AG09319 (cell line): ENCODE data around the gene LSS.
"Not testable (repeated sequence)": the region's sequence is repeated elsewhere in the genome, so short reads cannot be mapped to it uniquely, and the experiment has no call there.

Experiments
- DNase-seq: peaks from one replicate; pipeline ENCODE4 v3.0.0-alpha.2; 2010; ENCODE audit warnings: low read depth; ENCODE audit errors: extremely low read depth
- CTCF ChIP-seq: IDR thresholded peaks from 2 replicates; pipeline ENCODE4 v1.5.1; 2011; ENCODE audit warnings: low read depth, mild to moderate bottlenecking, inconsistent platforms, low read length, moderate library complexity

The LSS gene

GRCh38 chr21:46206163-46207005, 22.2 kb downstream of the LSS start:
- DNase-seq = no peak
- no peak for TF ChIP-seq CTCF

GRCh38 chr21:46205766-46206162, 22.8 kb downstream of the LSS start:
- DNase-seq = no peak
- no peak for TF ChIP-seq CTCF

GRCh38 chr21:46205166-46205565, 23.4 kb downstream of the LSS start:
- DNase-seq = no peak
- TF ChIP-seq CTCF = no peak

GRCh38 chr21:46203203-46203600, 25.4 kb downstream of the LSS start:
- DNase-seq = no peak
- no peak for TF ChIP-seq CTCF

- no peak for DNase-seq
- TF ChIP-seq CTCF = no peak
Measured at GRCh38 chr21:46202592-46203202, 25.9 kb downstream of the LSS start.

- DNase-seq = not testable (repeated sequence)
Measured at GRCh38 chr21:46200877-46201803, 27.4 kb downstream of the LSS start.

- TF ChIP-seq CTCF = no peak
Measured at GRCh38 chr21:46199436-46200373, 28.9 kb downstream of the LSS start.

More at GRCh38 chr21:46199436-46200373, 28.9 kb downstream of the LSS start:
- DNase-seq = no peak
